ENCODE data around the gene CALHM3. TPM values are rescaled to one million over a fixed set of nuclear protein-coding genes. Genes with fewer than 3 reads are reported as not detected.

Gene CALHM3
- total and polyA plus RNA-seq, 2 donors (not counting 3 experiments of a cell fraction or from before 2014, with no cell fraction given), result not detected

DNA sequence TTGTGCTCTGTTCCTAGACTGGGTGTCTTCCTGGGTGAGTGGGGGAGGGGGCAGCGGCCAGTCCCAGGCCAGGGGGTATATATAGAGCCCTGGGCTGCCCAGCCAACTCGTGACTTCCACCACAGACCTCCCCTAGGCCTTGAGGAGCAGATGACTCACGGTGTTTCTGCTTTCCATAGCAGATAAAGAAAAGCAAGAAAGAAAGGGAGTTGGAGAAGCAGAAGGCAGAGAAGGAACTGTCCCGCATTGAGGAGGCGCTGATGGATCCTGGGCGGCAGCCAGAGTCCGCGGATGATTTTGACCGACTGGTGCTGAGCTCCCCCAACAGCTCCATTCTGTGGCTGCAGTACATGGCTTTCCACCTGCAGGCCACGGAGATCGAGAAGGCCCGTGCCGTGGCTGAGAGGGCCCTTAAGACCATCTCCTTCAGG is 37.0 kb downstream of the CALHM3 start:
- H3K4me2 ChIP-seq (ENCODE audit: insufficient read depth, low read length), result no peak overlapping the region
- intact Hi-C loops (cut with micrococcal nuclease) (no loop called here), dilution Hi-C loops (cut with MboI; ENCODE audit: extremely low pct_ligation_motif_present, low sequenced_read_pairs) (no loop called here)
- no peaks in the 10 kb centered on the region for H3K9me1 ChIP-seq (replicated peaks; ENCODE audit: control insufficient read depth, extremely low read depth, insufficient read depth, low read length)
- peaks cover 28 to 61% of the 10 kb centered on the region in 2 experiments for H3K36me3 ChIP-seq (ENCODE audit: control insufficient read depth in 2 of 2, extremely low read depth in 1 of 2, insufficient read depth in 2 of 2, low read length in 2 of 2)
- no peak overlapping the region for H3K27ac ChIP-seq (ENCODE audit: insufficient read depth, low read depth, low read length)
- TF ChIP-seq EZH2 (IDR thresholded peaks at IDR 0.05; ENCODE audit: borderline replicate concordance, low read depth, low read length, severe bottlenecking) (no peak), FOS (IDR thresholded peaks at IDR 0.05; ENCODE audit: borderline replicate concordance, insufficient read depth, low read length) (no peak), POLR2AphosphoS5 (IDR thresholded peaks at IDR 0.05; ENCODE audit: insufficient read depth, low read depth, low read length) (no peak), JUN (IDR thresholded peaks at IDR 0.05; ENCODE audit: borderline replicate concordance, insufficient read depth, insufficient read length, low read depth) (no peak), GATA2 (IDR thresholded peaks at IDR 0.05; ENCODE audit: insufficient read depth, insufficient read length, low read depth, low read length) (no peak), MAX (IDR thresholded peaks at IDR 0.05; ENCODE audit: insufficient read depth, insufficient read length) (no peak)
- no peak overlapping the region for H3K4me3 ChIP-seq (replicated peaks in 1 of 3; ENCODE audit: insufficient read depth in 1 of 3, low read depth in 1 of 3, low read length in 3 of 3)
- H3K79me2 ChIP-seq (ENCODE audit: control insufficient read depth, insufficient read depth, low read length), result no peaks in the 10 kb centered on the region
- DNase-seq (ENCODE audit: low read depth, low spot score), result no peak
- H3K9ac ChIP-seq (replicated peaks; ENCODE audit: extremely low read depth, insufficient read depth, low read length), result no peak overlapping the region
- H3K27me3 ChIP-seq (ENCODE audit: control insufficient read depth in 2 of 2, insufficient read depth in 2 of 2, low read length in 2 of 2), result no peaks in the 10 kb centered on the region
- no TSS peak for BruUV-seq (replicated peaks)
- POLR2A ChIA-PET, result no interaction called here
- CTCF ChIA-PET, result no interaction called here
- H3K9me3 ChIP-seq (replicated peaks; ENCODE audit: control insufficient read depth, insufficient read depth, low read length), result no peaks in the 10 kb centered on the region
- FAIRE-seq, result no peak
- H2AFZ ChIP-seq (ENCODE audit: low read depth, low read length), result no peak overlapping the region
- H4K20me1 ChIP-seq (replicated peaks; ENCODE audit: control insufficient read depth, extremely low read depth, insufficient read depth, low read length), result no peaks in the 10 kb centered on the region
- H3K4me1 ChIP-seq (ENCODE audit: control insufficient read depth, extremely low read depth, insufficient read depth, low read length), result peaks cover 27% of the 10 kb centered on the region

GRCh38 chr10:103441611-103442010 is 37.4 kb downstream of the CALHM3 start:
- FAIRE-seq, result no peak

More at GRCh38 chr10:103441611-103442010, 37.4 kb downstream of the CALHM3 start:
- POLR2A ChIA-PET, result no interaction called here
- Histone ChIP-seq H3K36me3 (ENCODE audit: control insufficient read depth in 2 of 2, extremely low read depth in 1 of 2, insufficient read depth in 2 of 2, low read length in 2 of 2) (peaks cover 29 to 61% of the 10 kb centered on the region in 2 experiments), H3K9me3 (replicated peaks; ENCODE audit: control insufficient read depth, insufficient read depth, low read length) (no peaks in the 10 kb centered on the region), H4K20me1 (replicated peaks; ENCODE audit: control insufficient read depth, extremely low read depth, insufficient read depth, low read length) (no peaks in the 10 kb centered on the region), H3K79me2 (ENCODE audit: control insufficient read depth, insufficient read depth, low read length) (no peaks in the 10 kb centered on the region), H3K4me2 (ENCODE audit: insufficient read depth, low read length) (no peak overlapping the region), H3K27me3 (ENCODE audit: control insufficient read depth in 2 of 2, insufficient read depth in 2 of 2, low read length in 2 of 2) (no peaks in the 10 kb centered on the region), H3K4me3 (replicated peaks in 1 of 3; ENCODE audit: insufficient read depth in 1 of 3, low read depth in 1 of 3, low read length in 3 of 3) (no peak overlapping the region), H3K9me1 (replicated peaks; ENCODE audit: control insufficient read depth, extremely low read depth, insufficient read depth, low read length) (no peaks in the 10 kb centered on the region), H3K27ac (ENCODE audit: insufficient read depth, low read depth, low read length) (no peak overlapping the region), H3K4me1 (ENCODE audit: control insufficient read depth, extremely low read depth, insufficient read depth, low read length) (peaks cover 24% of the 10 kb centered on the region), H3K9ac (replicated peaks; ENCODE audit: extremely low read depth, insufficient read depth, low read length) (no peak overlapping the region), H2AFZ (ENCODE audit: low read depth, low read length) (no peak overlapping the region)
- intact Hi-C loops (cut with micrococcal nuclease) (no loop called here), dilution Hi-C loops (cut with MboI; ENCODE audit: extremely low pct_ligation_motif_present, low sequenced_read_pairs) (no loop called here)
- no TSS peak for BruUV-seq (replicated peaks)
- CTCF ChIA-PET, result no interaction called here
- DNase-seq (ENCODE audit: low read depth, low spot score), result no peak
- TF ChIP-seq JUN (IDR thresholded peaks at IDR 0.05; ENCODE audit: borderline replicate concordance, insufficient read depth, insufficient read length, low read depth) (no peak), EZH2 (IDR thresholded peaks at IDR 0.05; ENCODE audit: borderline replicate concordance, low read depth, low read length, severe bottlenecking) (no peak), MYC (IDR thresholded peaks at IDR 0.05; ENCODE audit: low read depth, low read length) (no peak), FOS (IDR thresholded peaks at IDR 0.05; ENCODE audit: borderline replicate concordance, insufficient read depth, low read length) (no peak), GATA2 (IDR thresholded peaks at IDR 0.05; ENCODE audit: insufficient read depth, insufficient read length, low read depth, low read length) (no peak), MAX (IDR thresholded peaks at IDR 0.05; ENCODE audit: insufficient read depth, insufficient read length) (no peak), POLR2AphosphoS5 (IDR thresholded peaks at IDR 0.05; ENCODE audit: insufficient read depth, low read depth, low read length) (no peak), POLR2A (IDR thresholded peaks at IDR 0.05; ENCODE audit: low read depth, low read length) (no peak)
- TF ChIP-seq, protein P1, sequence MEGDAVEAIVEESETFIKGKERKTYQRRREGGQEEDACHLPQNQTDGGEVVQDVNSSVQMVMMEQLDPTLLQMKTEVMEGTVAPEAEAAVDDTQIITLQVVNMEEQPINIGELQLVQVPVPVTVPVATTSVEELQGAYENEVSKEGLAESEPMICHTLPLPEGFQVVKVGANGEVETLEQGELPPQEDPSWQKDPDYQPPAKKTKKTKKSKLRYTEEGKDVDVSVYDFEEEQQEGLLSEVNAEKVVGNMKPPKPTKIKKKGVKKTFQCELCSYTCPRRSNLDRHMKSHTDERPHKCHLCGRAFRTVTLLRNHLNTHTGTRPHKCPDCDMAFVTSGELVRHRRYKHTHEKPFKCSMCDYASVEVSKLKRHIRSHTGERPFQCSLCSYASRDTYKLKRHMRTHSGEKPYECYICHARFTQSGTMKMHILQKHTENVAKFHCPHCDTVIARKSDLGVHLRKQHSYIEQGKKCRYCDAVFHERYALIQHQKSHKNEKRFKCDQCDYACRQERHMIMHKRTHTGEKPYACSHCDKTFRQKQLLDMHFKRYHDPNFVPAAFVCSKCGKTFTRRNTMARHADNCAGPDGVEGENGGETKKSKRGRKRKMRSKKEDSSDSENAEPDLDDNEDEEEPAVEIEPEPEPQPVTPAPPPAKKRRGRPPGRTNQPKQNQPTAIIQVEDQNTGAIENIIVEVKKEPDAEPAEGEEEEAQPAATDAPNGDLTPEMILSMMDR (IDR thresholded peaks at IDR 0.05; ENCODE audit: extremely low read depth in 1 of 2, insufficient read depth in 1 of 2, low read depth in 1 of 2, low read length in 2 of 2), result no peak
